Loucy (cell line): ENCODE data around the gene SH3PXD2B.

Experiments used
- EZH2phosphoT487 ChIP-seq: fragments of 200-600 bp; IDR thresholded peaks from 2 replicates; pipeline ENCODE4 v1.6.1; 2018; ENCODE audit warnings: antibody characterized with exemption, mild to moderate bottlenecking, moderate library complexity, borderline replicate concordance
- TF ChIP-seq, protein P1 (sequence below): fragments of 200-600 bp; sonication (generic); conservative IDR thresholded peaks from 2 replicates; pipeline ENCODE4 v1.5.1; 2014; ENCODE audit warnings: mild to moderate bottlenecking, antibody characterized with exemption, low read length

DNA sequence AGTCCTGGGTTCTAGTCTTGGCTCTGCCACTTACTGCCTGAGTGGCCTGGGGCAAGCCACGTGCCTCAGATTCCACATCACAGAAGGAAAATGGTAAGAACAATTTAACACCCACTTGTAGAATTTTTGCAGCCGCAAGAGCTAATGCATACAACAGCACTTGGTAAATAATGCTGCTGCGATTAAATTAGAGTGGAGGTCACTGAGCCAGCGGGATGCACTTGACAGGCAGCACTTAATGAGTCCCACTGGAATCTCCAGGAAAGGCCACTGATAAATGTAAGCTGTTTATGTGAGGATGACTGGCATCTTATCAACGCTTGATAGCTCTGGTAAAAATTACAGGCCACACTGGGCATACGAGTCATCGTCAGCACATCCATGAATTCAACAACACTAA is 111.4 kb downstream of the SH3PXD2B start:
- TF ChIP-seq, protein P1, sequence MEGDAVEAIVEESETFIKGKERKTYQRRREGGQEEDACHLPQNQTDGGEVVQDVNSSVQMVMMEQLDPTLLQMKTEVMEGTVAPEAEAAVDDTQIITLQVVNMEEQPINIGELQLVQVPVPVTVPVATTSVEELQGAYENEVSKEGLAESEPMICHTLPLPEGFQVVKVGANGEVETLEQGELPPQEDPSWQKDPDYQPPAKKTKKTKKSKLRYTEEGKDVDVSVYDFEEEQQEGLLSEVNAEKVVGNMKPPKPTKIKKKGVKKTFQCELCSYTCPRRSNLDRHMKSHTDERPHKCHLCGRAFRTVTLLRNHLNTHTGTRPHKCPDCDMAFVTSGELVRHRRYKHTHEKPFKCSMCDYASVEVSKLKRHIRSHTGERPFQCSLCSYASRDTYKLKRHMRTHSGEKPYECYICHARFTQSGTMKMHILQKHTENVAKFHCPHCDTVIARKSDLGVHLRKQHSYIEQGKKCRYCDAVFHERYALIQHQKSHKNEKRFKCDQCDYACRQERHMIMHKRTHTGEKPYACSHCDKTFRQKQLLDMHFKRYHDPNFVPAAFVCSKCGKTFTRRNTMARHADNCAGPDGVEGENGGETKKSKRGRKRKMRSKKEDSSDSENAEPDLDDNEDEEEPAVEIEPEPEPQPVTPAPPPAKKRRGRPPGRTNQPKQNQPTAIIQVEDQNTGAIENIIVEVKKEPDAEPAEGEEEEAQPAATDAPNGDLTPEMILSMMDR = no peak
- TF ChIP-seq EZH2phosphoT487 = no peak
